Measurements from ENCODE around the gene MBNL2.

The MBNL2 gene

DNA sequence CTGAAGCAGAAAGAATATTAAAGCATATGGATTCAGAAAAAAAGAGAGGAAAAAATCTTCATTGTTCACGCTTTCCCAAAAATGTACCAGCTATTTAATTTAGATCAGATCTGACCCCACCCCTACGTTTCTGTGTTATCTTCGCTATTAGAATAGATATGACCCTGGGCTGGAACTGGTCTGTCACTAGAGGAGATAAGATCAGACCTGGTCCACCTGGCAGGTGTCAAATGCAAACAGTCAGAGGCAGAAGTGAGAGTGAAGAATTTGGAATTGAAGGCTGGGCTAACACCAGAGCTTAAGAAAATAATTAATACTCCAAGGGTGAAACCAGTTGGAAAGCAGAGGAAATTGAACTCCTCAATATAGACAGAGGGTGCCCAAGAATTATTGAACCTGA, 30.0 kb upstream of the MBNL2 start:
- Histone ChIP-seq H3K4me3 (ENCODE audit: low read depth, low read length) (no peak overlapping the region), H3K27me3 (ENCODE audit: insufficient read depth, low read depth, severe bottlenecking) (no peaks in the 10 kb centered on the region), H3K9me3 (ENCODE audit: severe bottlenecking) (no peaks in the 10 kb centered on the region), H3K27ac (no peak overlapping the region), H3K36me3 (no peaks in the 10 kb centered on the region)
- TF ChIP-seq, protein P1, sequence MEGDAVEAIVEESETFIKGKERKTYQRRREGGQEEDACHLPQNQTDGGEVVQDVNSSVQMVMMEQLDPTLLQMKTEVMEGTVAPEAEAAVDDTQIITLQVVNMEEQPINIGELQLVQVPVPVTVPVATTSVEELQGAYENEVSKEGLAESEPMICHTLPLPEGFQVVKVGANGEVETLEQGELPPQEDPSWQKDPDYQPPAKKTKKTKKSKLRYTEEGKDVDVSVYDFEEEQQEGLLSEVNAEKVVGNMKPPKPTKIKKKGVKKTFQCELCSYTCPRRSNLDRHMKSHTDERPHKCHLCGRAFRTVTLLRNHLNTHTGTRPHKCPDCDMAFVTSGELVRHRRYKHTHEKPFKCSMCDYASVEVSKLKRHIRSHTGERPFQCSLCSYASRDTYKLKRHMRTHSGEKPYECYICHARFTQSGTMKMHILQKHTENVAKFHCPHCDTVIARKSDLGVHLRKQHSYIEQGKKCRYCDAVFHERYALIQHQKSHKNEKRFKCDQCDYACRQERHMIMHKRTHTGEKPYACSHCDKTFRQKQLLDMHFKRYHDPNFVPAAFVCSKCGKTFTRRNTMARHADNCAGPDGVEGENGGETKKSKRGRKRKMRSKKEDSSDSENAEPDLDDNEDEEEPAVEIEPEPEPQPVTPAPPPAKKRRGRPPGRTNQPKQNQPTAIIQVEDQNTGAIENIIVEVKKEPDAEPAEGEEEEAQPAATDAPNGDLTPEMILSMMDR (IDR thresholded peaks at IDR 0.05; ENCODE audit: low read depth, low read length), result no peak
- no peak for DNase-seq

DNA sequence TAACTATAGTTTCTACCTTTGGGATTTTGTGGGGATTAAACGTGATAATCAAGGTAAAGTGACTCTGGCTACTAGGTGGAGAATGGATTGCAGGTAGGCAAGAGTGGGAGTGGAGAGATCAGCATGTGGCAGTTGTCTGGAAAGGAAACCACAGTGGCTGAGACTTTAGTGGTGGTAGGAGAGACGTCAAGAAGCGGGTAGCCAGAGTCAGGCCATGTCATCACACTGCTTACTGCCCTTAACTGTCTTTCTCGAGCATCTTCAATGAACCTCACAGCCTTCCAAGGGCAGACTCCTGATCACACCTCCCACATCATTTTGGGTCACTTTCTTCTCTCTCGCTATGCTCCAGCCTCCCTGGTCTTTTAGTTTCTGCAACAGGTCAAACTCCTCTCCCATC, 28.6 kb upstream of the MBNL2 start:
- no peaks in the 10 kb centered on the region for H3K36me3 ChIP-seq
- DNase-seq, result no peak
- TF ChIP-seq, protein P1 (IDR thresholded peaks at IDR 0.05; ENCODE audit: low read depth, low read length), result no peak

DNA sequence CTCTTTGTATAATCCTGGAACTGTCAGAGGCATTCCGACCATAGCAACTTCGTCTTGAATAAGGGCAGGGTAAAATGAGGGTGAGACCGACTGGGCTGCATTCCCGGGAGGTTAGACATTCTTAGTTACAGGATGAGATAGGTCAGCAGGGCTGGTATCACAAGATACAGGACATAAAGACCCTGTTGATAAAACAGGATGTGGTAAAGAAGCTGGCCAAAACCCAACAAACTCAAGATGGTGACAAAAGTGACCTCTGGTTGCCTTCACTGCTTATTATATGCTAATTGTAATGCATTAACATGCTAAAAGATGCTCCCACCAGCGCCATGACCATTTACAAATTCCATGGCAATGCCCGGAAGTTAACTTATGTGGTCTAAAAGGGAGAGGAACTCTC, 27.7 kb upstream of the MBNL2 start:
- no peaks in the 10 kb centered on the region for H3K27me3 ChIP-seq (ENCODE audit: insufficient read depth, low read depth, severe bottlenecking)
- no peak for DNase-seq
- TF ChIP-seq, protein P1 (IDR thresholded peaks at IDR 0.05; ENCODE audit: low read depth, low read length), result no peak
- H3K36me3 ChIP-seq, result no peaks in the 10 kb centered on the region
- H3K9me3 ChIP-seq (ENCODE audit: severe bottlenecking), result no peaks in the 10 kb centered on the region
- no peak overlapping the region for H3K4me3 ChIP-seq (ENCODE audit: low read depth, low read length)
- H3K27ac ChIP-seq, result no peak overlapping the region

More for the DNA sequence above, 28.6 kb upstream of the MBNL2 start:
- H3K9me3 ChIP-seq (ENCODE audit: severe bottlenecking), result no peaks in the 10 kb centered on the region
- H3K27ac ChIP-seq, result no peak overlapping the region
- no peaks in the 10 kb centered on the region for H3K27me3 ChIP-seq (ENCODE audit: insufficient read depth, low read depth, severe bottlenecking)
- no peak overlapping the region for H3K4me3 ChIP-seq (ENCODE audit: low read depth, low read length)

DNA sequence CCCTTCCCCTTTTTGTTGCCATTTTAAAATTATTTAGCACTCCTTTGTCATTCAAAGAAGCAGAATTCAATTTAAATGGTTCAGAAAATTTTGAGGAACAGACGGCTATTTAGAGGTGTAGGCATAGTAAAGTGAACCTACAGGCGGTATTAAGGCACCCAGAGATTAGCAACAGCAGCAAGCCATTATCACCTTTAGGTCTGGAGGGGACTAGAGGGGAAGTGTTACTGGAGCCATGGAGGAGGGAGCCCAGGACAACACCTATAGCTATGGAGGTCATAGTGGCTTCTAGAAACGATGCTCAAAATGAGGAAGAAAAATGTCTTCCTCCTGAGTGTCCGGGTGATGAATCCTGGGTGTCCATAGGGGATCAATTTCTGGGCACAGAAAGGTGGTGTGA, 25.8 kb upstream of the MBNL2 start:
- Histone ChIP-seq H3K4me3 (ENCODE audit: low read depth, low read length) (no peak overlapping the region), H3K27ac (no peak overlapping the region), H3K36me3 (no peaks in the 10 kb centered on the region), H3K9me3 (ENCODE audit: severe bottlenecking) (no peaks in the 10 kb centered on the region), H3K27me3 (ENCODE audit: insufficient read depth, low read depth, severe bottlenecking) (no peaks in the 10 kb centered on the region)
- DNase-seq, result no peak
- TF ChIP-seq, protein P1 (IDR thresholded peaks at IDR 0.05; ENCODE audit: low read depth, low read length), result no peak

DNA sequence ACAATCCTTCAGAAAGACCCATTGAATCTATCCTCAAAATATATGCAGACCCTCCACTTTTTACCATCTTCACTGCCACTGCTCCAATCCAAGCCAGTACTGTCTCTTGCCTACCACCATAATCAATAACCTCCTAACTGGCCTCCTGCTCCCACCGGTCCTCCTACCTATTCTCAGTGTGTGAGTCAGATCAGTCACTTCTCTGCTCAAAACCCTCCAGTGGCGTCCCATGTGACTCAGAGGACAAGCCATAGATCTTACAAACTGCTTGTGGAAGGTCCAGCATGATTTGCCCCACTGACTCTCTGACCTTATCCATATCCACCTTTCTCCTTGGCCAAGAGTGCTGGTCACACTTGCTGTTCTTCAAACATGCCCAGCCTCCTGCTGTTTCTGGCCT, 23.4 kb upstream of the MBNL2 start:
- TF ChIP-seq, protein P1 (IDR thresholded peaks at IDR 0.05; ENCODE audit: low read depth, low read length), result no peak
- Histone ChIP-seq H3K9me3 (ENCODE audit: severe bottlenecking) (no peaks in the 10 kb centered on the region), H3K36me3 (no peaks in the 10 kb centered on the region), H3K27me3 (ENCODE audit: insufficient read depth, low read depth, severe bottlenecking) (no peaks in the 10 kb centered on the region), H3K4me3 (ENCODE audit: low read depth, low read length) (no peak overlapping the region), H3K27ac (no peak overlapping the region)
- no peak for DNase-seq

DNA sequence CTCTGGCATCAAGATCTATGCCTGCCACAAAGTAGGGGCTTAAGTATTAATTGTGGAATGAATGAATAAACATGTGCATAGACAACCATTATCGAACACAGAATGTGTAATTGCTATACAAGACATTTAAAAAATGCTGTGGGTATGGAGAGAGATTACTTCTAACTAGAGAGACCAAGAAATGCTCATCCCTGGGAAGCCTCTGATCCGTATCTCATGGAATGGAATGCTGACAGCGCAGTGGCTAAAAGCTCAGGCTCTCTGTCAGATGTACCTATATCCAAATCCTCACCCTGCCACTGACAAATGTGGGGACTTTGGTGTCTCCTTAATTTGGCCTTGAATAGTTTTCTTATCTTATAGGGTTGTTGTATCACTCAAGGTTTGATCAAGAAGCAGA, 22.7 kb upstream of the MBNL2 start:
- Histone ChIP-seq H3K9me3 (ENCODE audit: severe bottlenecking) (no peaks in the 10 kb centered on the region), H3K36me3 (no peaks in the 10 kb centered on the region), H3K27me3 (ENCODE audit: insufficient read depth, low read depth, severe bottlenecking) (no peaks in the 10 kb centered on the region), H3K4me3 (ENCODE audit: low read depth, low read length) (no peak overlapping the region), H3K27ac (no peak overlapping the region)
- DNase-seq, result no peak
- TF ChIP-seq, protein P1 (IDR thresholded peaks at IDR 0.05; ENCODE audit: low read depth, low read length), result no peak

Measured in WERI-Rb-1 (cell line).